Breast epithelium (tissue), 4 donors: Measurements from ENCODE around the gene INAFM1. TPM values are rescaled to one million over a fixed set of nuclear protein-coding genes. Genes with fewer than 3 reads are reported as not detected.
"Not testable (repeated sequence)": the region's sequence is repeated elsewhere in the genome, so short reads cannot be mapped to it uniquely, and the experiment has no call there.

Experiments
- DNase-seq, 2 donors: peaks; one replicate each; pipeline ENCODE4 v3.0.0-alpha.2; 2019; ENCODE audit warnings: low spot score in 2 of 2
- H3K27ac ChIP-seq, 2 donors: fragments of 200-600 bp; sonication (generic) in 1 of 2; one replicate each; pipeline ENCODE4 v1.5.1; 2016 to 2019; ENCODE audit warnings: mild to moderate bottlenecking in 1 of 2
- H3K27me3 ChIP-seq, 2 donors: fragments of 200-600 bp; sonication (generic) in 1 of 2; one replicate each; pipeline versions ENCODE4 v1.5.1 to v1.6.0; 2017 to 2019; ENCODE audit warnings: control low read depth in 1 of 2, mild to moderate bottlenecking in 1 of 2
- H3K36me3 ChIP-seq: fragments of 200-600 bp; one replicate; pipeline ENCODE4 v1.5.1; 2019
- H3K4me1 ChIP-seq, 2 donors: fragments of 200-600 bp; sonication (generic); one replicate each; pipeline ENCODE4 v1.5.1; 2016 to 2019; ENCODE audit warnings: control low read depth in 1 of 2
- H3K4me3 ChIP-seq, 3 donors: fragments of 200-600 bp; sonication (generic); 1 replicate in 2 of 3; 2 replicates in 1 of 3; pipeline ENCODE4 v1.5.1; 2016 to 2019; ENCODE audit warnings: mild to moderate bottlenecking in 3 of 3, moderate library complexity in 2 of 3
- H3K9me3 ChIP-seq, 2 donors: fragments of 200-600 bp; sonication (generic) in 1 of 2; one replicate each; pipeline ENCODE4 v1.5.1; 2016 to 2019; ENCODE audit warnings: control low read depth in 1 of 2
- CTCF ChIP-seq, 3 donors: fragments of 450-650 bp; IDR thresholded peaks; one replicate each; pipeline ENCODE4 v1.5.1; 2016 to 2017; ENCODE audit warnings: antibody characterized with exemption in 3 of 3, mild to moderate bottlenecking in 3 of 3, moderate library complexity in 3 of 3
- POLR2A ChIP-seq: fragments of 450-650 bp; IDR thresholded peaks from one replicate; pipeline ENCODE4 v1.6.1; 2016; ENCODE audit warnings: antibody characterized with exemption, mild to moderate bottlenecking, moderate library complexity
- POLR2AphosphoS5 ChIP-seq, 3 donors: sonication (generic); formaldehyde crosslinking; IDR thresholded peaks; one replicate each; pipeline ENCODE4 v1.6.1; 2017; ENCODE audit warnings: antibody characterized with exemption in 3 of 3
- intact Hi-C: fragments of 100-400 bp; cut with DNase I; formaldehyde crosslinking; loops from one replicate; pipeline ENCODE4 v1.15.1; 2023; ENCODE audit warnings: low total_unique reads
- total RNA-seq, 3 donors: library from RNA; depleted of rRNA; stranded (reverse); fragments of >200 nt; gene quantifications; one replicate each; pipeline ENCODE4 v1.1.0, GENCODE V29; 2016

The INAFM1 gene
- total RNA-seq, 3 donors from 2014 or later, result 5.3 to 10.5 (median 7.2) TPM

GRCh38 chr19:47247308-47247990 is 27.2 kb upstream of the INAFM1 start:
- Histone ChIP-seq H3K27me3 (no peaks in the 10 kb centered on the region), H3K4me3 (no peak overlapping the region), H3K9me3 (no peaks in the 10 kb centered on the region), H3K27ac (no peak overlapping the region), H3K4me1 (peaks cover 0 to 15% of the 10 kb centered on the region in 2 donors), H3K36me3 (no peaks in the 10 kb centered on the region)
- TF ChIP-seq CTCF (IDR thresholded peaks at IDR 0.05) (peak; percentile 90 to 93 (median 92)), POLR2A (no peak), POLR2AphosphoS5 (IDR thresholded peaks at IDR 0.05) (peak in 1 of 3 donors; percentile 28)
- intact Hi-C loops, result loop anchor here (1.0 kb wide), 1 partner anchor 15 kb away; no protein-coding TSS in a partner anchor
- DNase-seq, result peak; percentile 68 to 82

- H3K4me3 ChIP-seq, H3K27me3 ChIP-seq, DNase-seq, H3K27ac ChIP-seq, H3K9me3 ChIP-seq, H3K4me1 ChIP-seq, H3K36me3 ChIP-seq, intact Hi-C loops: not testable (repeated sequence)
These were observed 21.7 kb upstream of the INAFM1 start for GRCh38 chr19:47253016-47253415.

GRCh38 chr19:47253467-47253881 is 21.2 kb upstream of the INAFM1 start:
- H3K9me3 ChIP-seq, result no peaks in the 10 kb centered on the region
- no peak overlapping the region for H3K27ac ChIP-seq
- no peaks in the 10 kb centered on the region for H3K27me3 ChIP-seq
- H3K36me3 ChIP-seq, result no peaks in the 10 kb centered on the region
- DNase-seq, result no peak
- TF ChIP-seq POLR2A (no peak), CTCF (IDR thresholded peaks at IDR 0.05) (no peak), POLR2AphosphoS5 (IDR thresholded peaks at IDR 0.05) (no peak)
- intact Hi-C loops, result no loop called here
- peaks cover 4 to 9% of the 10 kb centered on the region in 2 donors for H3K4me1 ChIP-seq
- H3K4me3 ChIP-seq, result no peak overlapping the region

- no peak for DNase-seq
- Histone ChIP-seq H3K36me3 (no peaks in the 10 kb centered on the region), H3K27me3 (no peaks in the 10 kb centered on the region), H3K27ac (no peak overlapping the region), H3K9me3 (no peaks in the 10 kb centered on the region), H3K4me1 (peaks cover 4 to 13% of the 10 kb centered on the region in 2 donors), H3K4me3 (no peak overlapping the region)
- TF ChIP-seq POLR2A, result no peak
- no peak for TF ChIP-seq CTCF (IDR thresholded peaks at IDR 0.05)
- TF ChIP-seq POLR2AphosphoS5 (IDR thresholded peaks at IDR 0.05), result no peak
- intact Hi-C loops, result no loop called here
These were observed 20.7 kb upstream of the INAFM1 start for GRCh38 chr19:47253970-47254369.

- intact Hi-C loops, result no loop called here
These were observed 18.6 kb upstream of the INAFM1 start, which contains the start of gene CCDC9 for GRCh38 chr19:47255879-47256692. Gene CCDC9, plus strand, starts transcription at chr19:47256525. Its CDS starts 1,876 bp downstream, at chr19:47258401.

More at GRCh38 chr19:47255879-47256692, 18.6 kb upstream of the INAFM1 start, which contains the start of gene CCDC9:
- Histone ChIP-seq H3K9me3 (no peaks in the 10 kb centered on the region), H3K27me3 (no peaks in the 10 kb centered on the region), H3K4me3 (peak within 1 kb of the TSS; percentile 60 to 67 (median 64)), H3K27ac (peak within 1 kb of the TSS; percentile 94 to 97), H3K4me1 (peaks cover 4 to 13% of the 10 kb centered on the region in 2 donors), H3K36me3 (no peaks in the 10 kb centered on the region)
- peak; percentile 98 for DNase-seq
- TF ChIP-seq POLR2A (peak; percentile 94), CTCF (IDR thresholded peaks at IDR 0.05) (peak in 1 of 3 donors; percentile 23), POLR2AphosphoS5 (IDR thresholded peaks at IDR 0.05) (peak; percentile 97 to 98 (median 98))
